GM18909 (cell line): ENCODE measurements around the gene STRC.
"Not testable (repeated sequence)": the region's sequence is repeated elsewhere in the genome, so short reads cannot be mapped to it uniquely, and the experiment has no call there.

Source experiments
- ATAC-seq: cut with Tn5 transposase; IDR thresholded peaks from one replicate; pipeline ENCODE4 v1.9.1; 2021; ENCODE audit warnings: mild to moderate bottlenecking; ENCODE audit not compliant: unreplicated experiment, poor library complexity

The STRC gene

GRCh38 chr15:43618700-43619099 lies at the start of gene STRC:
Gene STRC, minus strand, starts transcription at chr15:43618800. Its CDS starts 78 bp downstream, at chr15:43618722.
- not testable (repeated sequence) for ATAC-seq

- not testable (repeated sequence) for ATAC-seq
These were observed 47.6 kb upstream of the STRC start for GRCh38 chr15:43666177-43666576.

- ATAC-seq, result not testable (repeated sequence)
These were observed 44.7 kb upstream of the STRC start for GRCh38 chr15:43663333-43663732.

GRCh38 chr15:43662293-43662692 lies 43.7 kb upstream of the STRC start:
- not testable (repeated sequence) for ATAC-seq

- not testable (repeated sequence) for ATAC-seq
These were observed 41.1 kb upstream of the STRC start for GRCh38 chr15:43659727-43660126.

GRCh38 chr15:43649430-43649926 lies 30.9 kb upstream of the STRC start:
- not testable (repeated sequence) for ATAC-seq

- no peak for ATAC-seq
These were observed 30.2 kb upstream of the STRC start, which contains the start of gene CATSPER2 for GRCh38 chr15:43648649-43649429. Gene CATSPER2, minus strand, starts transcription at chr15:43648844. Its CDS starts 783 bp downstream, at chr15:43648061.

- ATAC-seq, result not testable (repeated sequence)
These were observed 20.0 kb upstream of the STRC start for GRCh38 chr15:43638464-43639204.

- not testable (repeated sequence) for ATAC-seq
These were observed 8.3 kb upstream of the STRC start for GRCh38 chr15:43626937-43627336.

GRCh38 chr15:43625106-43625505 lies 6.5 kb upstream of the STRC start:
- ATAC-seq, result no peak

GRCh38 chr15:43622068-43622799 lies 3.6 kb upstream of the STRC start:
- ATAC-seq, result not testable (repeated sequence)

- not testable (repeated sequence) for ATAC-seq
These were observed 850 bp downstream of the STRC start for GRCh38 chr15:43617750-43618149.

GRCh38 chr15:43602233-43602632 lies 16.4 kb downstream of the STRC start:
- ATAC-seq, result not testable (repeated sequence)

GRCh38 chr15:43600200-43600599 lies 18.4 kb downstream of the STRC start:
- ATAC-seq, result not testable (repeated sequence)

GRCh38 chr15:43599131-43599530 lies 19.5 kb downstream of the STRC start:
- ATAC-seq, result not testable (repeated sequence)

GRCh38 chr15:43593328-43594190 lies 25.0 kb downstream of the STRC start, which contains the start of gene CKMT1B:
Gene CKMT1B, plus strand, starts transcription at chr15:43594027. Its CDS starts 192 bp downstream, at chr15:43594219.
- ATAC-seq, result not testable (repeated sequence)

- not testable (repeated sequence) for ATAC-seq
These were observed 25.8 kb downstream of the STRC start for GRCh38 chr15:43592841-43593240.

GRCh38 chr15:43589778-43590466 lies 28.7 kb downstream of the STRC start, which contains the start of gene PPIP5K1:
Gene PPIP5K1, minus strand, starts transcription at chr15:43590208. Its CDS starts 5,704 bp downstream, at chr15:43584504.
- peak; percentile 97 for ATAC-seq
